Liver (tissue), 9 donors: ENCODE data around the gene CFAP300. TPM values are rescaled to one million over a fixed set of nuclear protein-coding genes. Genes with fewer than 3 reads are reported as not detected.

Experiments used
- DNase-seq: peaks from one replicate; pipeline ENCODE4 v3.0.0-alpha.2; 2017; ENCODE audit warnings: low spot score
- H3K27ac ChIP-seq, 2 donors: one replicate each; pipeline ENCODE4 v1.7.0; 2013; ENCODE audit warnings: inconsistent platforms in 2 of 2, low read length in 2 of 2, control low read depth in 1 of 2, low read depth in 1 of 2, mild to moderate bottlenecking in 1 of 2
- H3K27me3 ChIP-seq, 4 donors: one replicate each; pipeline versions ENCODE4 v1.6.1 to v1.7.0; 2013; ENCODE audit warnings: low read length in 3 of 4, inconsistent platforms in 1 of 4, mild to moderate bottlenecking in 1 of 4, moderate library complexity in 1 of 4; ENCODE audit not compliant: control insufficient read depth in 4 of 4, insufficient read depth in 4 of 4
- H3K36me3 ChIP-seq, 4 donors: one replicate each; pipeline versions ENCODE4 v1.6.1 to v1.7.0; 2013; ENCODE audit warnings: low read length in 3 of 4, mild to moderate bottlenecking in 3 of 4, low read depth in 1 of 4, moderate library complexity in 1 of 4; ENCODE audit not compliant: control insufficient read depth in 4 of 4, insufficient read depth in 3 of 4
- H3K4me1 ChIP-seq, 4 donors: one replicate each; pipeline versions ENCODE4 v1.6.1 to v1.7.0; 2013; ENCODE audit warnings: low read length in 3 of 4, mild to moderate bottlenecking in 3 of 4, moderate library complexity in 1 of 4; ENCODE audit not compliant: control insufficient read depth in 4 of 4, insufficient read depth in 4 of 4
- H3K4me3 ChIP-seq, 3 donors: one replicate each; pipeline versions ENCODE4 v1.6.1 to v1.7.0; 2013; ENCODE audit warnings: low read length in 3 of 3, control low read depth in 1 of 3, low read depth in 1 of 3, mild to moderate bottlenecking in 1 of 3
- H3K9ac ChIP-seq, 2 donors: one replicate each; pipeline ENCODE4 v1.7.0; 2013; ENCODE audit warnings: low read length in 2 of 2, mild to moderate bottlenecking in 2 of 2, moderate library complexity in 2 of 2, control low read depth in 1 of 2, low read depth in 1 of 2
- H3K9me3 ChIP-seq, 4 donors: one replicate each; pipeline versions ENCODE4 v1.6.1 to v1.7.0; 2013; ENCODE audit warnings: low read length in 3 of 4; ENCODE audit not compliant: control insufficient read depth in 4 of 4
- EGR1 ChIP-seq, 2 donors: IDR thresholded peaks; 2 replicates each; pipeline ENCODE4 v1.6.1; 2016 to 2018; ENCODE audit warnings: antibody characterized with exemption in 2 of 2, low read depth in 2 of 2
- FOXA2 ChIP-seq: IDR thresholded peaks from 2 replicates; pipeline ENCODE4 v1.6.1; 2016; ENCODE audit warnings: antibody characterized with exemption
- GABPA ChIP-seq, 2 donors: IDR thresholded peaks in 1 of 2; conservative IDR thresholded peaks in 1 of 2; 2 replicates each; pipeline ENCODE4 v1.6.1; 2016; ENCODE audit warnings: antibody characterized with exemption in 2 of 2, mild to moderate bottlenecking in 1 of 2, moderate library complexity in 1 of 2
- NR2F2 ChIP-seq: IDR thresholded peaks from 2 replicates; pipeline ENCODE4 v1.6.1; 2016; ENCODE audit warnings: antibody characterized with exemption
- RAD21 ChIP-seq, 2 donors: IDR thresholded peaks; 2 replicates each; pipeline ENCODE4 v1.6.1; 2016; ENCODE audit warnings: antibody characterized with exemption in 2 of 2, mild to moderate bottlenecking in 2 of 2
- RXRA ChIP-seq, 2 donors: IDR thresholded peaks; 2 replicates each; pipeline ENCODE4 v1.6.1; 2017 to 2018; ENCODE audit warnings: antibody characterized with exemption in 2 of 2, mild to moderate bottlenecking in 1 of 2
- SP1 ChIP-seq: IDR thresholded peaks from 2 replicates; pipeline ENCODE4 v1.6.1; 2018; ENCODE audit warnings: antibody characterized with exemption, mild to moderate bottlenecking
- TAF1 ChIP-seq: conservative IDR thresholded peaks from 2 replicates; pipeline ENCODE4 v1.6.1; 2016; ENCODE audit warnings: antibody characterized with exemption, mild to moderate bottlenecking
- WGBS: extraction: QIAGEN DNeasy Blood & Tissue Kit; methylation state at CpG from one replicate; pipeline ENCODE4 v1.1.7; 2013; 5-methylcytosine and 5-hydroxymethylcytosine counted together
- polyA plus RNA-seq, 2 donors: library from polyadenylated mRNA; stranded (reverse) in 1 of 2; unstranded in 1 of 2; fragments of 200-250 nt in 1 of 2; fragments of >200 nt in 1 of 2; fragmentation: Nextera tagmentation in 1 of 2; extraction: Ambion mirVana in 1 of 2; gene quantifications; one replicate each; pipeline versions ENCODE4 v1.2.1 to v1.2.3, GENCODE V29; 2013 to 2015
- total RNA-seq, 2 donors: library from RNA; depleted of rRNA; stranded (reverse); fragments of >200 nt; gene quantifications; one replicate each; pipeline ENCODE4 v1.2.3, GENCODE V29; 2014
- TF ChIP-seq, protein P1 (sequence below): IDR thresholded peaks from 2 replicates; pipeline ENCODE4 v1.6.1; 2016; ENCODE audit warnings: antibody characterized with exemption
- TF ChIP-seq, protein P2 (sequence below): IDR thresholded peaks from 2 replicates; pipeline ENCODE4 v1.6.1; 2016; ENCODE audit warnings: antibody characterized with exemption, mild to moderate bottlenecking
- TF ChIP-seq, protein P3 (sequence below): IDR thresholded peaks from 2 replicates; pipeline ENCODE4 v1.6.1; 2016; ENCODE audit warnings: antibody characterized with exemption
- TF ChIP-seq, protein P4 (sequence below): fragments of 150-350 bp; IDR thresholded peaks from 2 replicates; pipeline ENCODE4 v1.5.1; 2017; ENCODE audit warnings: improper control_type of control experiment, low read depth, low read length; ENCODE audit not compliant: missing input control
- TF ChIP-seq, protein P5 (sequence below): IDR thresholded peaks from 2 replicates; pipeline ENCODE4 v1.6.1; 2016; ENCODE audit warnings: antibody characterized with exemption
- donor health status: healthy.
- donor health status: healthy.
- donor health status: healthy.
- donor health status: healthy.
- donor health status: healthy.

Gene CFAP300
- total and polyA plus RNA-seq, 4 donors, result 0.09 to 0.22 TPM; not detected in 2

DNA sequence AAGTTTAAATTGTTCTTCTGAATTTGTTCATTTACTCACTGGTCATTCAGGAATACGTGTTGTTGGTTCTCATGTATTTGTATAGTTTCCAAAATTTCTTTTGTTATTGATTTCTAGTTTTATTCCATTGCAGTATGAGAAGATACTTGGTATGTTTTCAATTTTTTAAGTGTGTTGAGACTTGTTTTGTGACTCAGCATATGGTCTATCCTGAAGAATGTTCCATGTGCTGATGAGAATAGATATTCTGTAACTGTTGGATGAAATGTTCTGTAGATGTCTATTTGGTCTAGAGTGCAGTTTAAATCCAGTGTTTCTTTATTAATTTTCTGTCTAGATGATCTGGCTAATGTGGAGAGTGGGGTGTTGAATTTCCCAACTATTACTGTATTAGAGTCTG is 23.5 kb downstream of the CFAP300 start:
- Histone ChIP-seq H3K27me3 (no peaks in the 10 kb centered on the region), H3K4me1 (no peaks in the 10 kb centered on the region), H3K9ac (no peak overlapping the region), H3K27ac (no peak overlapping the region), H3K4me3 (no peak overlapping the region), H3K9me3 (peaks cover 0 to 16% (median 3%) of the 10 kb centered on the region in 4 donors), H3K36me3 (no peaks in the 10 kb centered on the region)
- no peak for DNase-seq
- TF ChIP-seq, protein P1, sequence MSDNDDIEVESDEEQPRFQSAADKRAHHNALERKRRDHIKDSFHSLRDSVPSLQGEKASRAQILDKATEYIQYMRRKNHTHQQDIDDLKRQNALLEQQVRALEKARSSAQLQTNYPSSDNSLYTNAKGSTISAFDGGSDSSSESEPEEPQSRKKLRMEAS, result no peak
- TF ChIP-seq FOXA2 (no peak), NR2F2 (no peak), GABPA (IDR thresholded peaks at IDR 0.05 in 1 of 2, conservative IDR thresholded peaks at IDR 0.05 in 1 of 2) (no peak), TAF1 (no peak), RAD21 (IDR thresholded peaks at IDR 0.05) (no peak), SP1 (no peak), EGR1 (IDR thresholded peaks at IDR 0.05; ENCODE audit: low read depth in 2 of 2) (no peak)
- TF ChIP-seq, protein P2, sequence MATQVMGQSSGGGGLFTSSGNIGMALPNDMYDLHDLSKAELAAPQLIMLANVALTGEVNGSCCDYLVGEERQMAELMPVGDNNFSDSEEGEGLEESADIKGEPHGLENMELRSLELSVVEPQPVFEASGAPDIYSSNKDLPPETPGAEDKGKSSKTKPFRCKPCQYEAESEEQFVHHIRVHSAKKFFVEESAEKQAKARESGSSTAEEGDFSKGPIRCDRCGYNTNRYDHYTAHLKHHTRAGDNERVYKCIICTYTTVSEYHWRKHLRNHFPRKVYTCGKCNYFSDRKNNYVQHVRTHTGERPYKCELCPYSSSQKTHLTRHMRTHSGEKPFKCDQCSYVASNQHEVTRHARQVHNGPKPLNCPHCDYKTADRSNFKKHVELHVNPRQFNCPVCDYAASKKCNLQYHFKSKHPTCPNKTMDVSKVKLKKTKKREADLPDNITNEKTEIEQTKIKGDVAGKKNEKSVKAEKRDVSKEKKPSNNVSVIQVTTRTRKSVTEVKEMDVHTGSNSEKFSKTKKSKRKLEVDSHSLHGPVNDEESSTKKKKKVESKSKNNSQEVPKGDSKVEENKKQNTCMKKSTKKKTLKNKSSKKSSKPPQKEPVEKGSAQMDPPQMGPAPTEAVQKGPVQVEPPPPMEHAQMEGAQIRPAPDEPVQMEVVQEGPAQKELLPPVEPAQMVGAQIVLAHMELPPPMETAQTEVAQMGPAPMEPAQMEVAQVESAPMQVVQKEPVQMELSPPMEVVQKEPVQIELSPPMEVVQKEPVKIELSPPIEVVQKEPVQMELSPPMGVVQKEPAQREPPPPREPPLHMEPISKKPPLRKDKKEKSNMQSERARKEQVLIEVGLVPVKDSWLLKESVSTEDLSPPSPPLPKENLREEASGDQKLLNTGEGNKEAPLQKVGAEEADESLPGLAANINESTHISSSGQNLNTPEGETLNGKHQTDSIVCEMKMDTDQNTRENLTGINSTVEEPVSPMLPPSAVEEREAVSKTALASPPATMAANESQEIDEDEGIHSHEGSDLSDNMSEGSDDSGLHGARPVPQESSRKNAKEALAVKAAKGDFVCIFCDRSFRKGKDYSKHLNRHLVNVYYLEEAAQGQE, result no peak
- TF ChIP-seq, protein P3, sequence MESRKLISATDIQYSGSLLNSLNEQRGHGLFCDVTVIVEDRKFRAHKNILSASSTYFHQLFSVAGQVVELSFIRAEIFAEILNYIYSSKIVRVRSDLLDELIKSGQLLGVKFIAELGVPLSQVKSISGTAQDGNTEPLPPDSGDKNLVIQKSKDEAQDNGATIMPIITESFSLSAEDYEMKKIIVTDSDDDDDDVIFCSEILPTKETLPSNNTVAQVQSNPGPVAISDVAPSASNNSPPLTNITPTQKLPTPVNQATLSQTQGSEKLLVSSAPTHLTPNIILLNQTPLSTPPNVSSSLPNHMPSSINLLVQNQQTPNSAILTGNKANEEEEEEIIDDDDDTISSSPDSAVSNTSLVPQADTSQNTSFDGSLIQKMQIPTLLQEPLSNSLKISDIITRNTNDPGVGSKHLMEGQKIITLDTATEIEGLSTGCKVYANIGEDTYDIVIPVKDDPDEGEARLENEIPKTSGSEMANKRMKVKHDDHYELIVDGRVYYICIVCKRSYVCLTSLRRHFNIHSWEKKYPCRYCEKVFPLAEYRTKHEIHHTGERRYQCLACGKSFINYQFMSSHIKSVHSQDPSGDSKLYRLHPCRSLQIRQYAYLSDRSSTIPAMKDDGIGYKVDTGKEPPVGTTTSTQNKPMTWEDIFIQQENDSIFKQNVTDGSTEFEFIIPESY, result no peak
- 40% methylated on average over 1 of the region's 1 CpG for WGBS

DNA sequence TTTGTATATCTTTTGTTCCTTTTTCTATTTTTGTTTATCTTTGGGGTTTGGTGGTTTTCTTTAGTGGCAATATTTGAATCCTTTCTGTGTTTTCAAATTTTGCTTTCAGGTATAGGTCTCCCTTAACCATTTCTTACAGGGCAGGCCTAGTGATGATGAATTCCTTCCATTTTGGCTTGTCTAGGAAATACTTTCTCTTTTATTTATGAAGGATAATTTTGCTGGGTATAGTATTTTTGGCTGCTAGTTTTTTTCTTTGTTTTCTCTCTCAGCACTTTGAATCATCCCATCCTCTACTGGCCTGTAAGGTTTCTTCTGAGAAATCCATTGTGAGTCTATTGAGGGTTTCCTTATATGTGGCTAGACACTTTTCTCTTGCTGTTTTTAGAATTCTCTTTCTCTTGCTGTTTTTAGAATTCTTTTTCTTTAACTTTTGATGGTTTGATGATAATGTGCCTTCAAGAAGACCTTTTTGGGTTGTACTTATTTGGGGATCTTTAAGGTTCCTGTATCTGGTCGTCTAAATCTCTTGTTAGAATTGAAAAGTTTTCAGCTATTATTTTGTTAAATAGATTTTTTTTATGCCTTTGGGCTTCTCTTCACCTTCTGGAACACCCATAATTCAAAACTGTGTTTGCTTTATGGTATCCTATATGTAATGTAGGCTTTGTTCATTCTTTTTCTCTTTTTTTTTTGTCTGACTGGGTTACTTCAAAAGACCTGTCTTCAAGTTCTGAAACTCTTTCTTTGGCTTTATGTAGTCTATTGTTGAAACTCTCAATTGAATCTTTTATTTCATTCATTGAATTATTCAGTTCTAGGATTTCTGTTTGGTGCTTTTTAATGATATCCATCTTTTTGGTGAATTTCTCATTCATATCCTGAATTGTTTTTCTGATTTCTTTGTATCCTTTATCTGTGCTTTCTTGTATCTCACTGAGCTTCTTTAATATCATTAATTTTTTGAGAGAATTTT is 24.5 kb downstream of the CFAP300 start:
- 73% methylated on average over 1 of the region's 1 CpG for WGBS
- DNase-seq, result no peak
- TF ChIP-seq, protein P4, sequence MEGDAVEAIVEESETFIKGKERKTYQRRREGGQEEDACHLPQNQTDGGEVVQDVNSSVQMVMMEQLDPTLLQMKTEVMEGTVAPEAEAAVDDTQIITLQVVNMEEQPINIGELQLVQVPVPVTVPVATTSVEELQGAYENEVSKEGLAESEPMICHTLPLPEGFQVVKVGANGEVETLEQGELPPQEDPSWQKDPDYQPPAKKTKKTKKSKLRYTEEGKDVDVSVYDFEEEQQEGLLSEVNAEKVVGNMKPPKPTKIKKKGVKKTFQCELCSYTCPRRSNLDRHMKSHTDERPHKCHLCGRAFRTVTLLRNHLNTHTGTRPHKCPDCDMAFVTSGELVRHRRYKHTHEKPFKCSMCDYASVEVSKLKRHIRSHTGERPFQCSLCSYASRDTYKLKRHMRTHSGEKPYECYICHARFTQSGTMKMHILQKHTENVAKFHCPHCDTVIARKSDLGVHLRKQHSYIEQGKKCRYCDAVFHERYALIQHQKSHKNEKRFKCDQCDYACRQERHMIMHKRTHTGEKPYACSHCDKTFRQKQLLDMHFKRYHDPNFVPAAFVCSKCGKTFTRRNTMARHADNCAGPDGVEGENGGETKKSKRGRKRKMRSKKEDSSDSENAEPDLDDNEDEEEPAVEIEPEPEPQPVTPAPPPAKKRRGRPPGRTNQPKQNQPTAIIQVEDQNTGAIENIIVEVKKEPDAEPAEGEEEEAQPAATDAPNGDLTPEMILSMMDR, result no peak
- no peak for TF ChIP-seq FOXA2
- no peak for TF ChIP-seq NR2F2
- TF ChIP-seq, protein P5, sequence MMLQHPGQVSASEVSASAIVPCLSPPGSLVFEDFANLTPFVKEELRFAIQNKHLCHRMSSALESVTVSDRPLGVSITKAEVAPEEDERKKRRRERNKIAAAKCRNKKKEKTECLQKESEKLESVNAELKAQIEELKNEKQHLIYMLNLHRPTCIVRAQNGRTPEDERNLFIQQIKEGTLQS, result no peak
- TF ChIP-seq EGR1 (IDR thresholded peaks at IDR 0.05; ENCODE audit: low read depth in 2 of 2), result no peak
- no peak for TF ChIP-seq RAD21 (IDR thresholded peaks at IDR 0.05)
- TF ChIP-seq RXRA (IDR thresholded peaks at IDR 0.05), result no peak
- H3K9ac ChIP-seq, result no peak overlapping the region
- peaks cover 0 to 16% (median 3%) of the 10 kb centered on the region in 4 donors for H3K9me3 ChIP-seq
- H3K27me3 ChIP-seq, result no peaks in the 10 kb centered on the region
- no peaks in the 10 kb centered on the region for H3K36me3 ChIP-seq
- H3K4me1 ChIP-seq, result no peaks in the 10 kb centered on the region
- H3K4me3 ChIP-seq, result no peak overlapping the region
- H3K27ac ChIP-seq, result no peak overlapping the region
